ENCODE measurements around the gene FAM227B. TPM values are rescaled to one million over a fixed set of nuclear protein-coding genes. Genes with fewer than 3 reads are reported as not detected.

FAM227B gene
- total RNA-seq, 1 experiment from 2014 or later = 2.3 TPM

- Mint-ChIP-seq H3K27me3 (ENCODE audit: insufficient read depth, unreplicated experiment) (no peaks in the 10 kb centered on the region), H3K9me3 (ENCODE audit: unreplicated experiment) (no peaks in the 10 kb centered on the region), H3K4me3 (ENCODE audit: unreplicated experiment) (peak overlapping the region; percentile 87), H3K4me1 (ENCODE audit: low read depth, unreplicated experiment) (no peaks in the 10 kb centered on the region), H3K27ac (ENCODE audit: unreplicated experiment) (peak overlapping the region; percentile 96), H3K36me3 (ENCODE audit: insufficient read depth, unreplicated experiment) (peaks cover 16% of the 10 kb centered on the region)
- ChIA-PET POLR2A (no interaction called here), CTCF (no interaction called here)
- no peaks in the 10 kb centered on the region; the same call in 1 of the 2 replicates for H3K36me3 ChIP-seq (ENCODE audit: control insufficient read depth, insufficient read depth, low read length)
- TSS peak; percentile 58 for BruUV-seq (replicated peaks)
- no peak for DNase-seq
- intact Hi-C loops (cut with micrococcal nuclease; ENCODE audit: unreplicated experiment) = loop anchor here (10.0 kb wide), 1 partner anchor 447 kb away; the partner anchor contains the start of gene GALK2
- H3K9me3 ChIP-seq = 0 out of 2 replicates have a peak, but pooled peaks cover 7% of the 10 kb centered on the region
- peak overlapping the region; percentile 86 for H3K4me3 ChIP-seq (ENCODE audit: low read depth, low read length)
- peaks cover 4% of the 10 kb centered on the region for H3K4me1 ChIP-seq
- no peaks in the 10 kb centered on the region for H3K27me3 ChIP-seq (replicated peaks; ENCODE audit: control insufficient read depth, insufficient read depth, low read length)
- TF ChIP-seq CTCF (IDR thresholded peaks at IDR 0.05; ENCODE audit: insufficient read depth in 1 of 2, low read depth in 1 of 2, low read length in 1 of 2, severe bottlenecking in 1 of 2, unreplicated experiment in 1 of 2) = no peak
These were observed 1.3 kb upstream of the FAM227B start for GRCh38 chr15:49621887-49622286.

GRCh38 chr15:49621401-49621811 is 788 bp upstream of the FAM227B start:
- Mint-ChIP-seq H3K36me3 (ENCODE audit: insufficient read depth, unreplicated experiment) (peaks cover 16% of the 10 kb centered on the region), H3K4me3 (ENCODE audit: unreplicated experiment) (peak overlapping the region; percentile 87), H3K4me1 (ENCODE audit: low read depth, unreplicated experiment) (no peaks in the 10 kb centered on the region), H3K27me3 (ENCODE audit: insufficient read depth, unreplicated experiment) (no peaks in the 10 kb centered on the region), H3K27ac (ENCODE audit: unreplicated experiment) (peak overlapping the region; percentile 96), H3K9me3 (ENCODE audit: unreplicated experiment) (no peaks in the 10 kb centered on the region)
- Histone ChIP-seq H3K4me1 (peaks cover 4% of the 10 kb centered on the region), H3K9me3 (0 out of 2 replicates have a peak, but pooled peaks cover 7% of the 10 kb centered on the region), H3K4me3 (ENCODE audit: low read depth, low read length) (peak overlapping the region; percentile 86), H3K36me3 (ENCODE audit: control insufficient read depth, insufficient read depth, low read length) (no peaks in the 10 kb centered on the region; the same call in 1 of the 2 replicates), H3K27me3 (replicated peaks; ENCODE audit: control insufficient read depth, insufficient read depth, low read length) (no peaks in the 10 kb centered on the region)
- peak in 1 of 2 experiments; percentile 4 for DNase-seq
- ChIA-PET CTCF (no interaction called here), POLR2A (interaction anchor here (0.7 kb wide), 1 partner anchor 709 kb away, joined by 9 read pairs; no protein-coding TSS in a partner anchor)
- TF ChIP-seq CTCF (IDR thresholded peaks at IDR 0.05; ENCODE audit: insufficient read depth in 1 of 2, low read depth in 1 of 2, low read length in 1 of 2, severe bottlenecking in 1 of 2, unreplicated experiment in 1 of 2) = no peak
- no TSS peak for BruUV-seq (replicated peaks)
- intact Hi-C loops (cut with micrococcal nuclease; ENCODE audit: unreplicated experiment) = loop anchor here (10.0 kb wide), 1 partner anchor 447 kb away; the partner anchor contains the start of gene GALK2

GRCh38 chr15:49620199-49620598 is 419 bp downstream of the FAM227B start:
- no peaks in the 10 kb centered on the region for H3K9me3 Mint-ChIP-seq (ENCODE audit: unreplicated experiment)
- BruUV-seq (replicated peaks) = TSS peak; percentile 62
- H3K27me3 Mint-ChIP-seq (ENCODE audit: insufficient read depth, unreplicated experiment) = no peaks in the 10 kb centered on the region
- POLR2A ChIA-PET = no interaction called here
- no peaks in the 10 kb centered on the region for H3K27me3 ChIP-seq (replicated peaks; ENCODE audit: control insufficient read depth, insufficient read depth, low read length)
- H3K4me1 Mint-ChIP-seq (ENCODE audit: low read depth, unreplicated experiment) = no peaks in the 10 kb centered on the region
- peak overlapping the region; percentile 87 for H3K4me3 Mint-ChIP-seq (ENCODE audit: unreplicated experiment)
- H3K4me1 ChIP-seq = peaks cover 4% of the 10 kb centered on the region
- peaks cover 15% of the 10 kb centered on the region for H3K36me3 Mint-ChIP-seq (ENCODE audit: insufficient read depth, unreplicated experiment)
- H3K4me3 ChIP-seq (ENCODE audit: low read depth, low read length) = peak overlapping the region; percentile 86
- peak overlapping the region; percentile 96 for H3K27ac Mint-ChIP-seq (ENCODE audit: unreplicated experiment)
- CTCF ChIA-PET = no interaction called here
- 0 out of 2 replicates have a peak, but pooled peaks cover 1% of the 10 kb centered on the region for H3K9me3 ChIP-seq
- TF ChIP-seq CTCF (IDR thresholded peaks at IDR 0.05; ENCODE audit: insufficient read depth in 1 of 2, low read depth in 1 of 2, low read length in 1 of 2, severe bottlenecking in 1 of 2, unreplicated experiment in 1 of 2) = no peak
- DNase-seq = no peak
- no peaks in the 10 kb centered on the region; the same call in 1 of the 2 replicates for H3K36me3 ChIP-seq (ENCODE audit: control insufficient read depth, insufficient read depth, low read length)
- intact Hi-C loops (cut with micrococcal nuclease; ENCODE audit: unreplicated experiment) = loop anchor here (10.0 kb wide), 1 partner anchor 445 kb away; the partner anchor contains the start of gene GALK2

Data from Caco-2 (cell line).